ENCODE data around the gene DAP.
"Not testable (repeated sequence)": the region's sequence is repeated elsewhere in the genome, so short reads cannot be mapped to it uniquely, and the experiment has no call there.

Gene DAP

GRCh38 chr5:10734037-10734709 lies 26.9 kb downstream of the DAP start:
- DNase-seq (ENCODE audit: low read depth in 3 of 3), result no peak

GRCh38 chr5:10733426-10733825 lies 27.6 kb downstream of the DAP start:
- no peak for DNase-seq (ENCODE audit: low read depth in 3 of 3)

- no peak for DNase-seq (ENCODE audit: low read depth in 3 of 3)
Observed at GRCh38 chr5:10731913-10732312, 29.1 kb downstream of the DAP start.

- DNase-seq (ENCODE audit: low read depth in 3 of 3), result no peak
Observed at GRCh38 chr5:10730043-10730351, 31.0 kb downstream of the DAP start.

GRCh38 chr5:10729320-10730042 lies 31.6 kb downstream of the DAP start:
- DNase-seq (ENCODE audit: low read depth in 3 of 3), result no peak

GRCh38 chr5:10728679-10729078 lies 32.4 kb downstream of the DAP start:
- no peak for DNase-seq (ENCODE audit: low read depth in 3 of 3)

- no peak for DNase-seq (ENCODE audit: low read depth in 3 of 3)
Observed at GRCh38 chr5:10727861-10728260, 33.2 kb downstream of the DAP start.

GRCh38 chr5:10726913-10727517 lies 34.0 kb downstream of the DAP start:
- DNase-seq (ENCODE audit: low read depth in 3 of 3), result no peak

- DNase-seq (ENCODE audit: low read depth in 3 of 3), result no peak
Observed at GRCh38 chr5:10726179-10726912, 34.7 kb downstream of the DAP start.

GRCh38 chr5:10725636-10726035 lies 35.4 kb downstream of the DAP start:
- DNase-seq (ENCODE audit: low read depth in 3 of 3), result no peak

- DNase-seq (ENCODE audit: low read depth in 3 of 3), result no peak
Observed at GRCh38 chr5:10724781-10725507, 36.1 kb downstream of the DAP start.

- no peak for DNase-seq (ENCODE audit: low read depth in 3 of 3)
Observed at GRCh38 chr5:10723514-10723913, 37.5 kb downstream of the DAP start.

GRCh38 chr5:10720766-10721165 lies 40.3 kb downstream of the DAP start:
- not testable (repeated sequence) for DNase-seq (ENCODE audit: low read depth in 3 of 3)

GRCh38 chr5:10719965-10720364 lies 41.1 kb downstream of the DAP start:
- DNase-seq (ENCODE audit: low read depth in 3 of 3), result no peak

GRCh38 chr5:10718617-10719016 lies 42.4 kb downstream of the DAP start:
- DNase-seq (ENCODE audit: low read depth in 3 of 3), result not testable (repeated sequence)

- DNase-seq (ENCODE audit: low read depth in 3 of 3), result not testable (repeated sequence)
Observed at GRCh38 chr5:10716825-10717224, 44.2 kb downstream of the DAP start.

- DNase-seq (ENCODE audit: low read depth in 3 of 3), result no peak
Observed at GRCh38 chr5:10715605-10716290, 45.3 kb downstream of the DAP start.

- no peak for DNase-seq (ENCODE audit: low read depth in 3 of 3)
Observed at GRCh38 chr5:10712574-10713366, 48.3 kb downstream of the DAP start.

- no peak for DNase-seq (ENCODE audit: low read depth in 3 of 3)
Observed at GRCh38 chr5:10711562-10711961, 49.5 kb downstream of the DAP start.

- no peak for DNase-seq (ENCODE audit: low read depth in 3 of 3)
Observed at GRCh38 chr5:10710513-10711128, 50.4 kb downstream of the DAP start.

All from stimulated activated CD4-positive, alpha-beta T cell treated with anti-CD3 and anti-CD28 coated beads, TNF-alpha, amount 100 ng/mL, for 4 hours (primary cell).